Breast epithelium (tissue), 4 donors: Measurements from ENCODE around the gene UNC5B. TPM values are rescaled to one million over a fixed set of nuclear protein-coding genes. Genes with fewer than 3 reads are reported as not detected.
"Not testable (repeated sequence)": the region's sequence is repeated elsewhere in the genome, so short reads cannot be mapped to it uniquely, and the experiment has no call there.

Experiments used
- DNase-seq, 2 donors: peaks; one replicate each; pipeline ENCODE4 v3.0.0-alpha.2; 2019; ENCODE audit warnings: low spot score in 2 of 2
- H3K27ac ChIP-seq, 2 donors: fragments of 200-600 bp; sonication (generic) in 1 of 2; one replicate each; pipeline ENCODE4 v1.5.1; 2016 to 2019; ENCODE audit warnings: mild to moderate bottlenecking in 1 of 2
- H3K27me3 ChIP-seq, 2 donors: fragments of 200-600 bp; sonication (generic) in 1 of 2; one replicate each; pipeline versions ENCODE4 v1.5.1 to v1.6.0; 2017 to 2019; ENCODE audit warnings: control low read depth in 1 of 2, mild to moderate bottlenecking in 1 of 2
- H3K36me3 ChIP-seq: fragments of 200-600 bp; one replicate; pipeline ENCODE4 v1.5.1; 2019
- H3K4me1 ChIP-seq, 2 donors: fragments of 200-600 bp; sonication (generic); one replicate each; pipeline ENCODE4 v1.5.1; 2016 to 2019; ENCODE audit warnings: control low read depth in 1 of 2
- H3K4me3 ChIP-seq, 3 donors: fragments of 200-600 bp; sonication (generic); 1 replicate in 2 of 3; 2 replicates in 1 of 3; pipeline ENCODE4 v1.5.1; 2016 to 2019; ENCODE audit warnings: mild to moderate bottlenecking in 3 of 3, moderate library complexity in 2 of 3
- H3K9me3 ChIP-seq, 2 donors: fragments of 200-600 bp; sonication (generic) in 1 of 2; one replicate each; pipeline ENCODE4 v1.5.1; 2016 to 2019; ENCODE audit warnings: control low read depth in 1 of 2
- CTCF ChIP-seq, 3 donors: fragments of 450-650 bp; IDR thresholded peaks; one replicate each; pipeline ENCODE4 v1.5.1; 2016 to 2017; ENCODE audit warnings: antibody characterized with exemption in 3 of 3, mild to moderate bottlenecking in 3 of 3, moderate library complexity in 3 of 3
- POLR2A ChIP-seq: fragments of 450-650 bp; IDR thresholded peaks from one replicate; pipeline ENCODE4 v1.6.1; 2016; ENCODE audit warnings: antibody characterized with exemption, mild to moderate bottlenecking, moderate library complexity
- POLR2AphosphoS5 ChIP-seq, 3 donors: sonication (generic); formaldehyde crosslinking; IDR thresholded peaks; one replicate each; pipeline ENCODE4 v1.6.1; 2017; ENCODE audit warnings: antibody characterized with exemption in 3 of 3
- intact Hi-C: fragments of 100-400 bp; cut with DNase I; formaldehyde crosslinking; loops from one replicate; pipeline ENCODE4 v1.15.1; 2023; ENCODE audit warnings: low total_unique reads
- total RNA-seq, 3 donors: library from RNA; depleted of rRNA; stranded (reverse); fragments of >200 nt; gene quantifications; one replicate each; pipeline ENCODE4 v1.1.0, GENCODE V29; 2016

Gene UNC5B
- total RNA-seq, 3 donors from 2014 or later = 0.80 to 4.9 (median 3.5) TPM

- Histone ChIP-seq H3K4me1 (peaks cover 0 to 8% of the 10 kb centered on the region in 2 donors), H3K4me3 (no peak overlapping the region), H3K36me3 (no peaks in the 10 kb centered on the region), H3K9me3 (no peaks in the 10 kb centered on the region), H3K27me3 (no peaks in the 10 kb centered on the region), H3K27ac (no peak overlapping the region)
- DNase-seq = no peak
- intact Hi-C loops = loop anchor here (10.0 kb wide), 1 partner anchor 355 kb away; no protein-coding TSS in a partner anchor
- no peak for TF ChIP-seq POLR2A
- TF ChIP-seq CTCF (IDR thresholded peaks at IDR 0.05) = no peak
- no peak for TF ChIP-seq POLR2AphosphoS5 (IDR thresholded peaks at IDR 0.05)
Observed at GRCh38 chr10:71269301-71270288, 57.2 kb downstream of the UNC5B start.

- intact Hi-C loops = loop anchor here (10.0 kb wide), 1 partner anchor 356 kb away; no protein-coding TSS in a partner anchor
- no peaks in the 10 kb centered on the region for H3K9me3 ChIP-seq
- no peak overlapping the region for H3K27ac ChIP-seq
- peak in 1 of 3 donors; percentile 36 for TF ChIP-seq CTCF (IDR thresholded peaks at IDR 0.05)
- TF ChIP-seq POLR2A = no peak
- no peak overlapping the region for H3K4me3 ChIP-seq
- DNase-seq = no peak
- peaks cover 0 to 8% of the 10 kb centered on the region in 2 donors for H3K4me1 ChIP-seq
- H3K36me3 ChIP-seq = no peaks in the 10 kb centered on the region
- H3K27me3 ChIP-seq = no peaks in the 10 kb centered on the region
Observed at GRCh38 chr10:71270301-71271220, 58.2 kb downstream of the UNC5B start.

GRCh38 chr10:71271662-71272055 lies 59.3 kb downstream of the UNC5B start:
- Histone ChIP-seq H3K27me3 (no peaks in the 10 kb centered on the region), H3K27ac (no peak overlapping the region), H3K36me3 (no peaks in the 10 kb centered on the region), H3K4me1 (peaks cover 0 to 8% of the 10 kb centered on the region in 2 donors), H3K9me3 (no peaks in the 10 kb centered on the region), H3K4me3 (no peak overlapping the region)
- intact Hi-C loops = loop anchor here (10.0 kb wide), 1 partner anchor 357 kb away; no protein-coding TSS in a partner anchor
- no peak for DNase-seq
- TF ChIP-seq POLR2A = no peak
- TF ChIP-seq POLR2AphosphoS5 (IDR thresholded peaks at IDR 0.05) = no peak
- TF ChIP-seq CTCF (IDR thresholded peaks at IDR 0.05) = no peak

GRCh38 chr10:71272056-71272771 lies 59.8 kb downstream of the UNC5B start:
- intact Hi-C loops = loop anchor here (10.0 kb wide), 1 partner anchor 357 kb away; no protein-coding TSS in a partner anchor
- no peak for DNase-seq
- Histone ChIP-seq H3K27me3 (no peaks in the 10 kb centered on the region), H3K27ac (no peak overlapping the region), H3K4me3 (no peak overlapping the region), H3K36me3 (no peaks in the 10 kb centered on the region), H3K4me1 (peaks cover 0 to 8% of the 10 kb centered on the region in 2 donors), H3K9me3 (no peaks in the 10 kb centered on the region)
- TF ChIP-seq CTCF (IDR thresholded peaks at IDR 0.05) = no peak
- TF ChIP-seq POLR2AphosphoS5 (IDR thresholded peaks at IDR 0.05) = no peak
- no peak for TF ChIP-seq POLR2A

GRCh38 chr10:71272974-71273373 lies 60.6 kb downstream of the UNC5B start:
- not testable (repeated sequence) for H3K27me3 ChIP-seq, H3K27ac ChIP-seq, DNase-seq, H3K4me1 ChIP-seq, H3K9me3 ChIP-seq, H3K36me3 ChIP-seq, H3K4me3 ChIP-seq
- intact Hi-C loops = loop anchor here (10.0 kb wide), 1 partner anchor 358 kb away; no protein-coding TSS in a partner anchor
